GM19397 (cell line): Measurements from ENCODE around the gene UBE2L6.

Source experiments
- ATAC-seq: cut with Tn5 transposase; IDR thresholded peaks from one replicate; pipeline ENCODE4 v1.9.1; 2021; ENCODE audit warnings: mild to moderate bottlenecking, moderate library complexity; ENCODE audit not compliant: unreplicated experiment

The UBE2L6 gene

GRCh38 chr11:57530596-57531507, 36.6 kb downstream of the UBE2L6 start, which contains the start of gene TIMM10:
Gene TIMM10, minus strand, starts transcription at chr11:57530754. Its CDS starts 565 bp downstream, at chr11:57530189.
- peak; percentile 99 for ATAC-seq

- ATAC-seq: no peak
Measured at GRCh38 chr11:57530215-57530595, 37.3 kb downstream of the UBE2L6 start.

- ATAC-seq: no peak
Measured at GRCh38 chr11:57529012-57529411, 38.5 kb downstream of the UBE2L6 start.

GRCh38 chr11:57527056-57527631, 40.3 kb downstream of the UBE2L6 start:
- ATAC-seq: no peak

- no peak for ATAC-seq
Measured at GRCh38 chr11:57523419-57523818, 44.1 kb downstream of the UBE2L6 start.

GRCh38 chr11:57521116-57521515, 46.4 kb downstream of the UBE2L6 start:
- no peak for ATAC-seq

- ATAC-seq: no peak
Measured at GRCh38 chr11:57516061-57516443, 51.4 kb downstream of the UBE2L6 start.

- ATAC-seq: peak; percentile 43
Measured at GRCh38 chr11:57515332-57516060, 52.0 kb downstream of the UBE2L6 start, which contains the start of gene SLC43A1. Gene SLC43A1, minus strand, starts transcription at chr11:57515702. Its CDS starts 1,591 bp downstream, at chr11:57514111.

- ATAC-seq: peak; percentile 46
Measured at GRCh38 chr11:57514538-57515331, 52.7 kb downstream of the UBE2L6 start.

- ATAC-seq: peak; percentile 28
Measured at GRCh38 chr11:57513911-57514537, 53.4 kb downstream of the UBE2L6 start.

- ATAC-seq: no peak
Measured at GRCh38 chr11:57513452-57513795, 54.0 kb downstream of the UBE2L6 start.

GRCh38 chr11:57512646-57513451, 54.6 kb downstream of the UBE2L6 start:
- no peak for ATAC-seq

GRCh38 chr11:57511741-57512430, 55.6 kb downstream of the UBE2L6 start:
- ATAC-seq: no peak

GRCh38 chr11:57508341-57509170, 58.9 kb downstream of the UBE2L6 start:
- no peak for ATAC-seq

- ATAC-seq: no peak
Measured at GRCh38 chr11:57506522-57506921, 61.0 kb downstream of the UBE2L6 start.

GRCh38 chr11:57504511-57504910, 63.0 kb downstream of the UBE2L6 start:
- ATAC-seq: no peak

GRCh38 chr11:57502870-57503269, 64.6 kb downstream of the UBE2L6 start:
- ATAC-seq: no peak

- ATAC-seq: no peak
Measured at GRCh38 chr11:57502376-57502775, 65.1 kb downstream of the UBE2L6 start.
